OCI-M1 (cell line): ENCODE results near the gene MPI.
"Not testable (repeated sequence)": the region's sequence is repeated elsewhere in the genome, so short reads cannot be mapped to it uniquely, and the experiment has no call there.

Experiments used
- DNase-seq: peaks from one replicate; lab custom pipeline; 2025; lab: John Stamatoyannopoulos, UW

Gene MPI

GRCh38 chr15:74864296-74864695 is 25.5 kb upstream of the MPI start:
- no peak for DNase-seq

GRCh38 chr15:74865316-74865715 is 24.5 kb upstream of the MPI start:
- no peak for DNase-seq

GRCh38 chr15:74866090-74866489 is 23.8 kb upstream of the MPI start:
- DNase-seq: no peak

DNA sequence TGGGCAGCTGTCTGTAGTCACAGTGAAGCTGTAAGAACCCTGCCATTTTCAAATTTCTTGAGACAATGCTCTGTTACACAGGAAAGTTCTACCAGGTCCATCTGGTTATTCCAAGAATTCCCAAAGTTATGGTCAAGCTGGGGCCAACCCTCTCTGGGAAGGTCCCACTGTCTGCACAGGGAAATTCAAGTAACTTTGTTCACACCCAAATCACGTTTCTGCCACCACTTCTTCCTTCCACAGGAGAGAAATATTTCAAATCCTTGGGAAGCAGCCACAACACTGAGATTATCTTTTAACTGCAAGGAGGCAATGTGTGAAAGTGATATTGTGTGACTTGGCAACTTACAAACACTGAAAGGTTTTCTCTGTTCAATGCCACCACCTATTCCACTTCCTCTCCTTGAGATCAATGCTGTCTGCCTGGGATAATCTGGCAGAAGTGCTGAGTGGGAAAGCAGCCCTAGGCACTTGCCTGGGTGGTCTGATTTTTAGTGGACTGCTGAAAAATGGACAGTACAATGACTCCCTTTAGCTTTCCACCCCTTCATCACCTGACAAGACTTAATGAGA is 22.3 kb upstream of the MPI start:
- DNase-seq: peak; percentile 60

DNA sequence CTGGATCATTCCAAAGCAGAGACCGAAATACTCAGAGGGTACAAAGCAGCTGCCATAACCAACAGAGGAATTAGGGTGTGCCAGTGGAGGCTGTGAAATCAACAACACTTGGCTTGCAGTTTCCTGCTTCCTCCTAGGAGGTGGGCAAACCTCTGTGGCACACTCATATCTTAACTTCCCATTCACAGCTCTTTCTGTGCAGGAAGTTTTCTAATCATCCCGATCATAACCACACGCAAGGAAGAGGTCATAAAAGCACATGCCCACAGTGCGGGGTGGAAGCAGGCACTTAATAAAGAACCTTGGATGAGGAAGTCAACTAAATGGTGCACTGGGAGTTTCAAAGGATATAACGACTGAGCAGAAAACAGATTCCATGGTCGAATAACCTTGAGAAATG is 21.8 kb upstream of the MPI start:
- DNase-seq: peak; percentile 66

DNA sequence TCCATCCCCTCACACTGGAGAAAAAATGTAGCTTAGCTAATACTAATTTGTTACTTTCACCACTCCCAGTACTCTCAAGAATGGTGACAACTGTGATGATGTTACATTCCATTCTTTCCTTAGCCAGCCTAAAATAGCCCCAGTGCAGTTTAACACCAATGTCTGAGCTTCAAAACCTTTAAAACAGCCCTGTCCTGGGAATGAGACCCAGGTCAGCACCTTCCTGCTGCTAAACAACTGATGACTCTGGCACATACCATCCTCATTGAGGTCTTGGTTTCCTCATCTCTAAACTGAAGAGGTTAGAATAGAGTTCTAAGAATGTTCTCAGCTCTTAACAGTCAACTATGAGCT is 20.5 kb upstream of the MPI start:
- DNase-seq: no peak

DNA sequence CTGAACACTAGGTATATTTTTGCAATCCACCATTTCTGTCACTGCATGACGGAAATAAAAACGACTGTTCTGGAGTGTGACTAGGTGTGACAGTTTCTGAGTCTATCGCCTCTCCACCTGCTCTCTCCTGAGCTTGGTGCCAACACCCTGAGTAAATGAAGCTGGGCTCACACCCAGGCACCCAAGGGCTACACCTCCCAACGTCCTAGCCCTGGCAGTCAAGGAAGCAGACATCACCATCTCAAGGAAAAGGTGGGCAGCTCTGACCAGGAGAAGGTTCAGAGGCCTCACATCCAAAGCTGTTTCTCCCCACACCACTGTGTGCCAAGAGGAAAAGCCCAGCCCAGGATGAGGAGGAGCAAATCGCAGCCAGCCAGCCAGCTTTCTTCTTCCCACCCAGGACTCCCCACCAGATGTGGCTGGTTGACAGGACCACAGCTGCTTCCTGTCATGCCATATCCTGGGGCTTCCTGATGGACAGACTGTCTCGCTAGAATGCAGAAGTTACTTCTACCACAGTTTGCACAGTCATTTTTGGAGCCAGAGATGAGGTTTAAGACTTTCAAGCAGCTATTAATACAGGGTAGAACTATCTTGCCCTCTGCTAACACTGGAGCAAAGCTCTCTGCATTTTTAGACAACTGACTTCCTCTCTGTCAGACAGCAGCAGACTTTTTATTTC is 20.0 kb upstream of the MPI start:
- DNase-seq: peak; percentile 94

GRCh38 chr15:74870436-74871215 is 19.2 kb upstream of the MPI start:
- no peak for DNase-seq

DNA sequence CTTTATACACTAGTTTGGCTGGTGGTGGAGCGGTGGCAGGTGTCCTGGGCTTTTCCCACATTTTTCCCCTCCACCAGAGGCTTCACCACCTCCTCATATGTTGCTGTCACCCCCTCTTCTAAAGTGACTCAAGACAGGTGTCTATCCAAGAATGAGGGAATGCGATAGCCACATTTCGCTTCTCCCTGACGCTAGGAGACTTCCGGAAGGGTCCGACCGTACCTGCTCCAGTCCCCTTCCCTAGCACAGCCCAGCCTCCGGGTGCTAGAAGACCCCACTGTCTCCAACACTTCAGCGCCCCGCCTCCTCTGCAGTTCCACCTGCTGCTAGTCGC is 17.2 kb upstream of the MPI start:
- no peak for DNase-seq

- peak; percentile 95 for DNase-seq
Measured at GRCh38 chr15:74873036-74873755, 16.6 kb upstream of the MPI start, which contains the start of gene SCAMP2. SCAMP2 (minus strand) TSS chr15:74873365; CDS start chr15:74873255, 110 bp downstream.

DNA sequence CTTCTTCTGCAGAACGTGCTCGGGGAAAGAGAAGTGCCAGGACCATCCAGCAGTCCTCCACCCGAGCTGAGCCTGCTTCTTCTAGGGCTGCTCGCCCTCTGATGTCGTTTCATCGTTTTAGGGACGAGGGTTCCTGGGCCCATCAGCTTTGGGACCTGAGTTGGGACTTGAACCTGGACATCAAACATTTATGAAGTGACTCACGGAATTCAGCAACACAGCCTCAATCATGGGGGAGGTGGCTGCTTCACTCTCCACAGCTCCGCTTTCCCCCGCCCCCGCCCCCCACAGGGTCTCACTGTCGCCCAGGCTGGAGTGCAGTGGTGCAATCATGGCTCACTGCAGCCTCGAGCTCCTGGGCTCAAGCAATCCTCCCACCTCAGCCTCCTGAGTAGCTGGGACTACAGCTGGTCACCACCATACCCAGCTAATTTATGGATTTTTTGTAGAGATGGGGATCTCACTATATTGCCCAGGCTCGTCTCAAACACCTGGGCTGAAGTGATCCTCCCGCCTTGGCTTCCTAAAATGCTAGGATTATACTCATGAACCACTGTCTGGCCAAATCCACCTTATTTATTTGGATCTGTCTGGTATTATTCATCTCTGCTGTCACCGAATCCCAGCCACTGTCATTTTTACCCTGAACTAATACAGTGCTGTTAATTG is 16.0 kb upstream of the MPI start:
- DNase-seq: no peak

DNA sequence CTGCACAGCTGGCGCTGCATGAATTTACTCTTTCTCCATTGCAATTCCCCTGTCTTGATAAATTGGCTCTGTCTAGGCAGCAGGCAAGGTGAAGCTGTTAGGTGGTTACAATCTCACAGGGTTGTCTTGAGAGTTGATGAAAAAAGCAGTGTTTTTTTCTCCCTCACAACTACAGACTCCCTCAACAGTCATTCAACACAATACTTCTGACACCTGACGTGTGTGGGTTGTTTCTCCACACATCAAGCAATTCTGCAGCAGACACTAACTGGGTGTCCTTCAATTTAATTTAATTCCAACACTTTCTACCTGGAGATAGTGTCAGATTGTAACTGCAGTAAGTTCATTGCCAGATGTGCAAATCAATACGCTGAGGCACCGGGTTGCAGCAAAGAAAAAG is 11.6 kb upstream of the MPI start:
- DNase-seq: no peak

GRCh38 chr15:74882528-74882927 is 7.3 kb upstream of the MPI start:
- DNase-seq: no peak

GRCh38 chr15:74884428-74885223 is 5.2 kb upstream of the MPI start:
- DNase-seq: no peak

- no peak for DNase-seq
Measured at GRCh38 chr15:74885461-74885860, 4.4 kb upstream of the MPI start.

DNA sequence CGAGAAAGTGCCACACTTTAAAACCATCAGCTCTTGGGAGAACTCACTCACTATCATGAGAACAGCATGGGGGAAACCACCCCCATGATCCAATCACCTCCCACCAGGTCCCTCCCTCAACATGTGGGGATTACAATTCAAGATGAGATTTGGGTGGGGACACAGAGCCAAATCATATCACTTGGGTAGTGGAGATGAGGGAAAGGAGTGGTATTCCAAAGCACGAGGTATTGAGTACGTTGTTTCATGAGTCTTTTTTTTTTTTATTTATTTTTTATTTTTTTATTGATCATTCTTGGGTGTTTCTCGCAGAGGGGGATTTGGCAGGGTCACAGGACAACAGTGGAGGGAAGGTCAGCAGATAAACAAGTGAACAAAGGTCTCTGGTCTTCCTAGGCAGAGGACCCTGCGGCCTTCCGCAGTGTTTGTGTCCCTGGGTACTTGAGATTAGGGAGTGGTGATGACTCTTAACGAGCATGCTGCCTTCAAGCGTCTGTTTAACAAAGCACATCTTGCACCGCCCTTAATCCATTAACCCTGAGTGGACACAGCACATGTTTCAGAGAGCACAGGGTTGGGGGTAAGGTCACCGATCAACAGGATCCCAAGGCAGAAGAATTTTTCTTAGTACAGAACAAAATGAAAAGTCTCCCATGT is 2.2 kb upstream of the MPI start:
- DNase-seq: not testable (repeated sequence)

GRCh38 chr15:74888716-74889115 is 1.1 kb upstream of the MPI start:
- DNase-seq: no peak

GRCh38 chr15:74889390-74889882 is 406 bp upstream of the MPI start:
- no peak for DNase-seq

DNA sequence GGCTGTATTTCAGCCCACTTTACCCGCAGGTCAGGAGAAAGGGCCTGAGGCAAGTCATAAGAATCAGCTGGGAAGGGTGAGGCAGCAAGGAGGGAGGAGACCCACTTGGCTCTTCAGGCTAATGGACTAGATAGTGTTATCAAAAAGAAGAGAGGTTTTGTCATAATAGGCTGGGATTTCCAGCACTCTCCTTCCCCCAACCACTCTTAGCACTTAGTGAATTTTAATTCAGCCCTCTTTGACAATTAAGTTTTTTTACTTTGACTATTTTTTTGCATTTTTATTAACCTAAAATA is 771 bp downstream of the MPI start:
- peak; percentile 29 for DNase-seq

GRCh38 chr15:74891469-74891868 is 1.6 kb downstream of the MPI start:
- no peak for DNase-seq

GRCh38 chr15:74892313-74892712 is 2.5 kb downstream of the MPI start:
- no peak for DNase-seq
